Ishikawa (cell line): Measurements from ENCODE around the gene HDLBP.

Experiments used
- EP300 ChIP-seq: IDR thresholded peaks from 2 replicates; pipeline ENCODE4 v1.6.1; 2012; ENCODE audit warnings: borderline replicate concordance
- TAF1 ChIP-seq: IDR thresholded peaks from 2 replicates; pipeline ENCODE4 v1.6.1; 2012; ENCODE audit warnings: low read depth, mild to moderate bottlenecking
- ZBTB7A ChIP-seq: IDR thresholded peaks from 2 replicates; pipeline ENCODE4 v1.6.1; 2012; ENCODE audit warnings: low read depth
- TF ChIP-seq, protein P1 (sequence below): IDR thresholded peaks from 2 replicates; pipeline ENCODE4 v1.6.1; 2012
- TF ChIP-seq, protein P2 (sequence below): IDR thresholded peaks from 2 replicates; pipeline ENCODE4 v1.6.1; 2012
- TF ChIP-seq, protein P3 (sequence below): IDR thresholded peaks from 2 replicates; pipeline ENCODE4 v1.6.1; 2012; ENCODE audit warnings: low read depth, mild to moderate bottlenecking

DNA sequence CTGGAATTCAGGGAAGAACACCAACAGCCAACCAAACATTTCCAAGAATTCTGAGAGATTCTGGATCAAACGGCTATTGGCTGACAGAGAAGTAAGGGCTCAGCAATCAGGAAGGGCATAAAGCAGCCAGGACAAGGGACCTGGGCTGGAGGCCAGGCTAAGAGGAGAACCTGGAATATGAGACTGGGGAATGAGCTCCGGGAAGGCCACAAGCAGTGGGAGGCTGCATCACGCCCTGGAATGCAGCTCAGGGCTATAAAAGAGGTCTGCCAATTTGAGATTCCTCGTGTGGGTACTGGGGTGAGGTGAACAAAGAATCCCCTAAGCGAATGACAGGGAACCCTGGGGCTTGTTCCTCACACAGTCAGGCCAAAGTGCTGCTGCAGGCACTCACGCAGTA is 66.6 kb downstream of the HDLBP start:
- TF ChIP-seq TAF1, result no peak
- TF ChIP-seq, protein P1, sequence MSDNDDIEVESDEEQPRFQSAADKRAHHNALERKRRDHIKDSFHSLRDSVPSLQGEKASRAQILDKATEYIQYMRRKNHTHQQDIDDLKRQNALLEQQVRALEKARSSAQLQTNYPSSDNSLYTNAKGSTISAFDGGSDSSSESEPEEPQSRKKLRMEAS, result no peak
- TF ChIP-seq, protein P2, sequence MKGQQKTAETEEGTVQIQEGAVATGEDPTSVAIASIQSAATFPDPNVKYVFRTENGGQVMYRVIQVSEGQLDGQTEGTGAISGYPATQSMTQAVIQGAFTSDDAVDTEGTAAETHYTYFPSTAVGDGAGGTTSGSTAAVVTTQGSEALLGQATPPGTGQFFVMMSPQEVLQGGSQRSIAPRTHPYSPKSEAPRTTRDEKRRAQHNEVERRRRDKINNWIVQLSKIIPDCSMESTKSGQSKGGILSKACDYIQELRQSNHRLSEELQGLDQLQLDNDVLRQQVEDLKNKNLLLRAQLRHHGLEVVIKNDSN, result no peak
- TF ChIP-seq ZBTB7A, result no peak
- TF ChIP-seq, protein P3, sequence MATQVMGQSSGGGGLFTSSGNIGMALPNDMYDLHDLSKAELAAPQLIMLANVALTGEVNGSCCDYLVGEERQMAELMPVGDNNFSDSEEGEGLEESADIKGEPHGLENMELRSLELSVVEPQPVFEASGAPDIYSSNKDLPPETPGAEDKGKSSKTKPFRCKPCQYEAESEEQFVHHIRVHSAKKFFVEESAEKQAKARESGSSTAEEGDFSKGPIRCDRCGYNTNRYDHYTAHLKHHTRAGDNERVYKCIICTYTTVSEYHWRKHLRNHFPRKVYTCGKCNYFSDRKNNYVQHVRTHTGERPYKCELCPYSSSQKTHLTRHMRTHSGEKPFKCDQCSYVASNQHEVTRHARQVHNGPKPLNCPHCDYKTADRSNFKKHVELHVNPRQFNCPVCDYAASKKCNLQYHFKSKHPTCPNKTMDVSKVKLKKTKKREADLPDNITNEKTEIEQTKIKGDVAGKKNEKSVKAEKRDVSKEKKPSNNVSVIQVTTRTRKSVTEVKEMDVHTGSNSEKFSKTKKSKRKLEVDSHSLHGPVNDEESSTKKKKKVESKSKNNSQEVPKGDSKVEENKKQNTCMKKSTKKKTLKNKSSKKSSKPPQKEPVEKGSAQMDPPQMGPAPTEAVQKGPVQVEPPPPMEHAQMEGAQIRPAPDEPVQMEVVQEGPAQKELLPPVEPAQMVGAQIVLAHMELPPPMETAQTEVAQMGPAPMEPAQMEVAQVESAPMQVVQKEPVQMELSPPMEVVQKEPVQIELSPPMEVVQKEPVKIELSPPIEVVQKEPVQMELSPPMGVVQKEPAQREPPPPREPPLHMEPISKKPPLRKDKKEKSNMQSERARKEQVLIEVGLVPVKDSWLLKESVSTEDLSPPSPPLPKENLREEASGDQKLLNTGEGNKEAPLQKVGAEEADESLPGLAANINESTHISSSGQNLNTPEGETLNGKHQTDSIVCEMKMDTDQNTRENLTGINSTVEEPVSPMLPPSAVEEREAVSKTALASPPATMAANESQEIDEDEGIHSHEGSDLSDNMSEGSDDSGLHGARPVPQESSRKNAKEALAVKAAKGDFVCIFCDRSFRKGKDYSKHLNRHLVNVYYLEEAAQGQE, result no peak
- TF ChIP-seq EP300, result no peak
